Measurements from ENCODE around the gene LSAMP. TPM values are rescaled to one million over a fixed set of nuclear protein-coding genes. Genes with fewer than 3 reads are reported as not detected.

Gene LSAMP
- total RNA-seq, 1 experiment from 2014 or later, result 5.7 TPM

DNA sequence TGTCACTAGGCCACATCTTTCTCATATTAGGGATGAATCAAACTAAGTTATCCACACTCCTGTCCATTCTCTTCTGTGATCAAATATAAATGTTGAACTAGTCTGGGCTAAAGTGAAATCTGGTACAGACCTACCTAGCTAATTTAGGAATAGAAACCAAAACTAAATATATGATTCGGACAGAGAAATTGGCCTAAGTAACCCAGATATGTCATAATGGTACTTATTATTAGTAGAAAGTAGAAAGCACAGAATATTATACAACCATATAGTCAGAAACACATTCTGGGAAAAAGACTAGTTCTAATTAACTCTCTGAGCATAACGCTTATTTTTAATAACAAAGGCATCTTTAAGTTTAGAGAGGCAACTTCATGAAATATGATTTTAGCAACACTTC is 389.0 kb downstream of the LSAMP start:
- no peak overlapping the region for H3K27ac Mint-ChIP-seq
- ATAC-seq, result no peak
- H3K9me3 Mint-ChIP-seq, result no peaks in the 10 kb centered on the region
- TF ChIP-seq, protein P1, sequence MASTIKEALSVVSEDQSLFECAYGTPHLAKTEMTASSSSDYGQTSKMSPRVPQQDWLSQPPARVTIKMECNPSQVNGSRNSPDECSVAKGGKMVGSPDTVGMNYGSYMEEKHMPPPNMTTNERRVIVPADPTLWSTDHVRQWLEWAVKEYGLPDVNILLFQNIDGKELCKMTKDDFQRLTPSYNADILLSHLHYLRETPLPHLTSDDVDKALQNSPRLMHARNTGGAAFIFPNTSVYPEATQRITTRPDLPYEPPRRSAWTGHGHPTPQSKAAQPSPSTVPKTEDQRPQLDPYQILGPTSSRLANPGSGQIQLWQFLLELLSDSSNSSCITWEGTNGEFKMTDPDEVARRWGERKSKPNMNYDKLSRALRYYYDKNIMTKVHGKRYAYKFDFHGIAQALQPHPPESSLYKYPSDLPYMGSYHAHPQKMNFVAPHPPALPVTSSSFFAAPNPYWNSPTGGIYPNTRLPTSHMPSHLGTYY (CRISPR knock-in tag; IDR thresholded peaks at IDR 0.05), result no peak
- TF ChIP-seq ZNF671 (CRISPR knock-in tag; IDR thresholded peaks at IDR 0.05), result no peak
- TF ChIP-seq ZBTB21 (CRISPR knock-in tag; IDR thresholded peaks at IDR 0.05; ENCODE audit: borderline replicate concordance), result no peak
- TF ChIP-seq PRRX2 (CRISPR knock-in tag; IDR thresholded peaks at IDR 0.05), result no peak
- ChIA-PET CTCF (no interaction called here), POLR2A (no interaction called here)
- no peak for DNase-seq (ENCODE audit: low spot score)
- H3K4me1 Mint-ChIP-seq, result peaks cover 15% of the 10 kb centered on the region
- H3K36me3 Mint-ChIP-seq, result no peaks in the 10 kb centered on the region
- no peak overlapping the region for H3K4me3 Mint-ChIP-seq
- no peaks in the 10 kb centered on the region for H3K27me3 Mint-ChIP-seq (ENCODE audit: low read depth)

DNA sequence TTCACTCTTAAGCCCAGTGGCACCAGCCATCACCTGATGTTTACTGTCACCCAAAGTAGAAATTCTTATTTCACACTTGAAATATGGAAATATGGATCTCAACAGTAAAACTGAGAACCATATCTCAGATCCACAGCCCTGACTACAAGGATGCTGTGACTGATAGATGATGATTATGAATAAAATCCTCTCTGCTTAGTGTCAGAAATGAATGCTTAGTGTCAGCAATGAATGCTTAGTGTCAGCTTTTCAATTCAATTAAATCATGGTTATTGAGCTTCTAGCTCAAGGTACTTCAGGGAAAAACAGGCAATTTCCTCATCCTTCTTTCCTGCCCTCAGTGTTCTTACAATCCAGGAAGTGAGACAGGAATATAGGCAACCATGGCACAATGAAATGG is 392.3 kb downstream of the LSAMP start:
- no peaks in the 10 kb centered on the region for H3K9me3 Mint-ChIP-seq
- H3K36me3 Mint-ChIP-seq, result no peaks in the 10 kb centered on the region
- ChIA-PET POLR2A (no interaction called here), CTCF (no interaction called here)
- H3K4me3 Mint-ChIP-seq, result no peak overlapping the region
- TF ChIP-seq, protein P2, sequence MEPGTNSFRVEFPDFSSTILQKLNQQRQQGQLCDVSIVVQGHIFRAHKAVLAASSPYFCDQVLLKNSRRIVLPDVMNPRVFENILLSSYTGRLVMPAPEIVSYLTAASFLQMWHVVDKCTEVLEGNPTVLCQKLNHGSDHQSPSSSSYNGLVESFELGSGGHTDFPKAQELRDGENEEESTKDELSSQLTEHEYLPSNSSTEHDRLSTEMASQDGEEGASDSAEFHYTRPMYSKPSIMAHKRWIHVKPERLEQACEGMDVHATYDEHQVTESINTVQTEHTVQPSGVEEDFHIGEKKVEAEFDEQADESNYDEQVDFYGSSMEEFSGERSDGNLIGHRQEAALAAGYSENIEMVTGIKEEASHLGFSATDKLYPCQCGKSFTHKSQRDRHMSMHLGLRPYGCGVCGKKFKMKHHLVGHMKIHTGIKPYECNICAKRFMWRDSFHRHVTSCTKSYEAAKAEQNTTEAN (CRISPR knock-in tag; IDR thresholded peaks at IDR 0.05), result no peak
- TF ChIP-seq JUN (CRISPR knock-in tag; IDR thresholded peaks at IDR 0.05) (no peak), TP53 (CRISPR knock-in tag; IDR thresholded peaks at IDR 0.05) (no peak), RELA (CRISPR knock-in tag; IDR thresholded peaks at IDR 0.05; ENCODE audit: borderline replicate concordance) (no peak)
- TF ChIP-seq, protein P3, sequence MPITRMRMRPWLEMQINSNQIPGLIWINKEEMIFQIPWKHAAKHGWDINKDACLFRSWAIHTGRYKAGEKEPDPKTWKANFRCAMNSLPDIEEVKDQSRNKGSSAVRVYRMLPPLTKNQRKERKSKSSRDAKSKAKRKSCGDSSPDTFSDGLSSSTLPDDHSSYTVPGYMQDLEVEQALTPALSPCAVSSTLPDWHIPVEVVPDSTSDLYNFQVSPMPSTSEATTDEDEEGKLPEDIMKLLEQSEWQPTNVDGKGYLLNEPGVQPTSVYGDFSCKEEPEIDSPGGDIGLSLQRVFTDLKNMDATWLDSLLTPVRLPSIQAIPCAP (CRISPR knock-in tag; IDR thresholded peaks at IDR 0.05), result no peak
- TF ChIP-seq, protein P4, sequence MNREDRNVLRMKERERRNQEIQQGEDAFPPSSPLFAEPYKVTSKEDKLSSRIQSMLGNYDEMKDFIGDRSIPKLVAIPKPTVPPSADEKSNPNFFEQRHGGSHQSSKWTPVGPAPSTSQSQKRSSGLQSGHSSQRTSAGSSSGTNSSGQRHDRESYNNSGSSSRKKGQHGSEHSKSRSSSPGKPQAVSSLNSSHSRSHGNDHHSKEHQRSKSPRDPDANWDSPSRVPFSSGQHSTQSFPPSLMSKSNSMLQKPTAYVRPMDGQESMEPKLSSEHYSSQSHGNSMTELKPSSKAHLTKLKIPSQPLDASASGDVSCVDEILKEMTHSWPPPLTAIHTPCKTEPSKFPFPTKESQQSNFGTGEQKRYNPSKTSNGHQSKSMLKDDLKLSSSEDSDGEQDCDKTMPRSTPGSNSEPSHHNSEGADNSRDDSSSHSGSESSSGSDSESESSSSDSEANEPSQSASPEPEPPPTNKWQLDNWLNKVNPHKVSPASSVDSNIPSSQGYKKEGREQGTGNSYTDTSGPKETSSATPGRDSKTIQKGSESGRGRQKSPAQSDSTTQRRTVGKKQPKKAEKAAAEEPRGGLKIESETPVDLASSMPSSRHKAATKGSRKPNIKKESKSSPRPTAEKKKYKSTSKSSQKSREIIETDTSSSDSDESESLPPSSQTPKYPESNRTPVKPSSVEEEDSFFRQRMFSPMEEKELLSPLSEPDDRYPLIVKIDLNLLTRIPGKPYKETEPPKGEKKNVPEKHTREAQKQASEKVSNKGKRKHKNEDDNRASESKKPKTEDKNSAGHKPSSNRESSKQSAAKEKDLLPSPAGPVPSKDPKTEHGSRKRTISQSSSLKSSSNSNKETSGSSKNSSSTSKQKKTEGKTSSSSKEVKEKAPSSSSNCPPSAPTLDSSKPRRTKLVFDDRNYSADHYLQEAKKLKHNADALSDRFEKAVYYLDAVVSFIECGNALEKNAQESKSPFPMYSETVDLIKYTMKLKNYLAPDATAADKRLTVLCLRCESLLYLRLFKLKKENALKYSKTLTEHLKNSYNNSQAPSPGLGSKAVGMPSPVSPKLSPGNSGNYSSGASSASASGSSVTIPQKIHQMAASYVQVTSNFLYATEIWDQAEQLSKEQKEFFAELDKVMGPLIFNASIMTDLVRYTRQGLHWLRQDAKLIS (CRISPR knock-in tag; IDR thresholded peaks at IDR 0.05; ENCODE audit: borderline replicate concordance), result no peak
- ATAC-seq (no peak), DNase-seq (ENCODE audit: low spot score) (no peak)
- peaks cover 8% of the 10 kb centered on the region for H3K4me1 Mint-ChIP-seq
- H3K27ac Mint-ChIP-seq, result no peak overlapping the region
- no peaks in the 10 kb centered on the region for H3K27me3 Mint-ChIP-seq (ENCODE audit: low read depth)

DNA sequence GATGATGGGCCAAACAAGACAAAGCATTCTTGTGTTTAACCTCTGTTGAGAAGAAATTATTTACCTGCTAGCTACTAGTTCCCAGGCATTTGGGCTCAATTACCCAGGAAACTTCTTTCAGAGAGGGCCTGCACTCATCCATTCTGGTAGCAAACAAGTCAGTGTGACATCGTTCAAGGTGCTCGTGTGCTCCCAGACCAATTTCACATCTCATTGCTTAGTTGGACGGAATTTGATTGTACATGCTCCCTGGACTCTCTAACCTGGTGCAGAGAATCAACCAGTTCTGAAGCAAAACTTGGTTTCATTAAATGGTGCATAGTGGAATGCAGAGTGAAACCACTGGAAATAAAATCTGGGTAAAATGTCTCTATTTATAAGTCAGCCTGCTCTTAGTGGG is 392.7 kb downstream of the LSAMP start:
- H3K27ac Mint-ChIP-seq, result no peak overlapping the region
- H3K9me3 Mint-ChIP-seq, result no peaks in the 10 kb centered on the region
- ChIA-PET CTCF (no interaction called here), POLR2A (no interaction called here)
- DNase-seq (ENCODE audit: low spot score) (no peak), ATAC-seq (no peak)
- TF ChIP-seq RORB (CRISPR knock-in tag; IDR thresholded peaks at IDR 0.05) (no peak), JAZF1 (CRISPR knock-in tag; IDR thresholded peaks at IDR 0.05) (no peak), ZNF671 (CRISPR knock-in tag; IDR thresholded peaks at IDR 0.05) (no peak), ZNF263 (CRISPR knock-in tag; IDR thresholded peaks at IDR 0.05; ENCODE audit: low read depth) (no peak), SOX15 (CRISPR knock-in tag; IDR thresholded peaks at IDR 0.05) (no peak), ZNF232 (CRISPR knock-in tag; IDR thresholded peaks at IDR 0.05) (no peak)
- TF ChIP-seq, protein P3 (CRISPR knock-in tag; IDR thresholded peaks at IDR 0.05), result no peak
- H3K36me3 Mint-ChIP-seq, result no peaks in the 10 kb centered on the region
- peaks cover 8% of the 10 kb centered on the region for H3K4me1 Mint-ChIP-seq
- H3K27me3 Mint-ChIP-seq (ENCODE audit: low read depth), result no peaks in the 10 kb centered on the region
- H3K4me3 Mint-ChIP-seq, result no peak overlapping the region
